DND-41 (cell line): ENCODE measurements around the gene C22orf42.

ENCODE experiments used
- CTCF ChIP-seq: IDR thresholded peaks from 2 replicates; pipeline ENCODE4 v1.5.1; 2012; ENCODE audit warnings: borderline replicate concordance, low read length, moderate library complexity, mild to moderate bottlenecking; ENCODE audit not compliant: poor library complexity, severe bottlenecking; ENCODE audit errors: extremely low read depth
- EZH2 ChIP-seq: IDR thresholded peaks from 3 replicates; pipeline ENCODE4 v1.6.1; 2012; ENCODE audit warnings: borderline replicate concordance, low read depth, mild to moderate bottlenecking, moderate library complexity, low read length, inconsistent platforms; ENCODE audit not compliant: severe bottlenecking

GRCh38 chr22:32119568-32120235 is 39.4 kb downstream of the C22orf42 start:
- no peak for TF ChIP-seq CTCF
- TF ChIP-seq EZH2, result no peak
